ENCODE results near the gene BPIFB6. TPM values are rescaled to one million over a fixed set of nuclear protein-coding genes. Genes with fewer than 3 reads are reported as not detected.

Gene BPIFB6
- total and polyA plus RNA-seq, 10 of the 15 experiments (the other 5 are each of a cell fraction or from before 2014, with no cell fraction given), result not detected

GRCh38 chr20:32991383-32991782, 40.1 kb upstream of the BPIFB6 start (continued):
- TF ChIP-seq PRDM15 (CRISPR knock-in tag; IDR thresholded peaks at IDR 0.05), result no peak

GRCh38 chr20:32991792-32992641, 39.4 kb upstream of the BPIFB6 start:
- DNase-seq (ENCODE audit: low read depth, low spot score) (no peak), ATAC-seq (no peak), FAIRE-seq (no peak)
- no peaks in the 10 kb centered on the region for H3K9me3 ChIP-seq (replicated peaks; ENCODE audit: control insufficient read depth, insufficient read depth, low read length)
- no peak overlapping the region for H2AFZ ChIP-seq (ENCODE audit: control insufficient read depth, low read depth, low read length)
- H4K20me1 ChIP-seq (ENCODE audit: control insufficient read depth, insufficient read depth), result no peaks in the 10 kb centered on the region
- in situ Hi-C loops (cut with MboI), result no loop called here
- ChIA-PET SMC1A (ENCODE audit: uncharacterized antibody, unreplicated experiment) (no interaction called here), RAD21 (ENCODE audit: unreplicated experiment) (no interaction called here), POLR2A (no interaction called here), CTCF (no interaction called here)
- intact Hi-C loops (cut with micrococcal nuclease; ENCODE audit: unreplicated experiment), result no loop called here
- 55% methylated on average over 8 of the region's 8 CpGs for WGBS (ENCODE audit: insufficient coverage, insufficient replicate concordance, low lambda C conversion rate, missing lambda C conversion rate)
- H3K79me2 ChIP-seq (ENCODE audit: control insufficient read depth, insufficient read depth, low read length), result no peaks in the 10 kb centered on the region
- H3K4me2 ChIP-seq (ENCODE audit: control insufficient read depth, insufficient read depth), result no peak overlapping the region
- H3K36me3 ChIP-seq (ENCODE audit: control insufficient read depth in 2 of 2, insufficient read depth in 2 of 2, low read length in 1 of 2), result no peaks in the 10 kb centered on the region
- H3K9ac ChIP-seq (ENCODE audit: control insufficient read depth, insufficient read depth, low read length), result no peak overlapping the region
- no peak overlapping the region for H3K4me3 ChIP-seq
- no peaks in the 10 kb centered on the region for H3K27me3 ChIP-seq (replicated peaks in 1 of 2; ENCODE audit: control insufficient read depth in 2 of 2, insufficient read depth in 2 of 2, low read length in 1 of 2)
- no peak overlapping the region for H3K27ac ChIP-seq (ENCODE audit: control insufficient read depth, insufficient read depth)
- TF ChIP-seq CTCF (IDR thresholded peaks at IDR 0.05 in 2 of 3, conservative IDR thresholded peaks at IDR 0.05 in 1 of 3; ENCODE audit: control insufficient read depth in 2 of 3, extremely low read depth in 1 of 3, insufficient read depth in 1 of 3, low read depth in 3 of 3, low read length in 3 of 3) (no peak), MEF2B (IDR thresholded peaks at IDR 0.05; ENCODE audit: partially characterized antibody, poor library complexity, severe bottlenecking) (peak; percentile 18), POLR2A (IDR thresholded peaks at IDR 0.05; ENCODE audit: low read depth, low read length) (no peak)
- BruUV-seq (replicated peaks), result no TSS peak
- H3K4me1 ChIP-seq (ENCODE audit: control insufficient read depth, insufficient read depth, low read length), result no peaks in the 10 kb centered on the region

Data from GM12878 (cell line).